PC-3 (cell line): ENCODE data around the gene EVI2A. TPM values are rescaled to one million over a fixed set of nuclear protein-coding genes. Genes with fewer than 3 reads are reported as not detected.

Experiments used
- ATAC-seq: fragments of 200-7000 bp; cut with Tn5 transposase; 2 replicates; pipeline ENCODE4 v1.9.1; 2020; ENCODE audit warnings: mild to moderate bottlenecking, moderate library complexity
- BruUV-seq: library from RNA; stranded (reverse); fragments of 400-500 nt; replicated peaks from 2 replicates; lab custom pipeline; 2021; lab: Mats Ljungman, UMichigan
- CTCF ChIA-PET: fragments of 300-600 bp; sonication (Branson Sonifier 250); formaldehyde crosslinking; loops from one replicate; lab custom pipeline; 2022; ENCODE audit warnings: antibody characterized with exemption; lab: Charles Lee
- POLR2A ChIA-PET: fragments of 300-600 bp; sonication (Branson Sonifier 250); formaldehyde crosslinking; loops from one replicate; lab custom pipeline; 2022; ENCODE audit warnings: antibody characterized with exemption; ENCODE audit not compliant: unreplicated experiment; lab: Charles Lee
- DNase-seq: peaks from one replicate; pipeline ENCODE4 v3.0.0-alpha.2; 2015
- H2AFZ ChIP-seq: fragments of 300-600 bp; sonication (generic); 2 replicates; pipeline ENCODE4 v1.6.0; 2016; ENCODE audit warnings: antibody characterized with exemption, low read length
- H3F3A ChIP-seq: fragments of 300-600 bp; sonication (generic); one replicate; pipeline ENCODE4 v1.6.0; 2017; ENCODE audit warnings: antibody characterized with exemption, low read length, control low read depth, mild to moderate bottlenecking; ENCODE audit not compliant: unreplicated experiment
- H3K27ac ChIP-seq: fragments of 300-600 bp; sonication (generic); 2 replicates; pipeline ENCODE4 v1.5.1; 2016; ENCODE audit warnings: mild to moderate bottlenecking, low read length
- H3K27me3 ChIP-seq: fragments of 300-600 bp; sonication (generic); 2 replicates; pipeline ENCODE4 v1.6.1; 2016; ENCODE audit warnings: low read length, mixed read lengths
- H3K36me3 ChIP-seq: fragments of 300-600 bp; sonication (generic); 2 replicates; pipeline ENCODE4 v1.6.1; 2016; ENCODE audit warnings: low read depth, mixed run types, low read length, mixed read lengths
- H3K4me1 ChIP-seq: fragments of 300-600 bp; sonication (generic); 2 replicates; pipeline ENCODE4 v1.5.1; 2016; ENCODE audit warnings: low read length; ENCODE audit not compliant: insufficient read depth
- H3K4me2 ChIP-seq: fragments of 300-600 bp; sonication (generic); 2 replicates; pipeline ENCODE4 v1.6.0; 2016; ENCODE audit warnings: low read length
- H3K4me3 ChIP-seq: fragments of 300-600 bp; sonication (generic); 2 replicates; pipeline ENCODE4 v1.5.1; 2016; ENCODE audit warnings: mild to moderate bottlenecking, low read length, mixed read lengths
- H3K79me2 ChIP-seq: fragments of 300-600 bp; sonication (generic); 2 replicates; pipeline ENCODE4 v1.6.1; 2017; ENCODE audit warnings: low read length, mixed read lengths
- H3K9ac ChIP-seq: fragments of 300-600 bp; sonication (generic); 2 replicates; pipeline ENCODE4 v1.6.0; 2016; ENCODE audit warnings: mild to moderate bottlenecking, low read length
- H3K9me2 ChIP-seq: fragments of 300-600 bp; sonication (generic); replicated peaks from 2 replicates; pipeline ENCODE4 v1.6.1; 2016; ENCODE audit warnings: mixed run types, low read length, mixed read lengths
- H3K9me3 ChIP-seq: fragments of 300-600 bp; sonication (generic); 2 replicates; pipeline ENCODE4 v1.6.1; 2016; ENCODE audit warnings: low read length, mixed read lengths
- H4K20me1 ChIP-seq: fragments of 300-600 bp; sonication (generic); 2 replicates; pipeline ENCODE4 v1.6.1; 2016; ENCODE audit warnings: low read length, mixed read lengths
- EZH2 ChIP-seq: fragments of 300-600 bp; sonication (generic); IDR thresholded peaks from one replicate; pipeline ENCODE4 v1.6.1; 2017; ENCODE audit warnings: antibody characterized with exemption, mild to moderate bottlenecking, low read length; ENCODE audit not compliant: unreplicated experiment
- EZH2phosphoT487 ChIP-seq: fragments of 300-600 bp; sonication (generic); IDR thresholded peaks from 2 replicates; pipeline ENCODE4 v1.6.1; 2018; ENCODE audit warnings: mild to moderate bottlenecking, antibody characterized with exemption, low read length, borderline replicate concordance
- intact Hi-C: fragments of 100-400 bp; cut with micrococcal nuclease; formaldehyde crosslinking; loops from 2 replicates; pipeline ENCODE4 v1.9.0; 2023
- total RNA-seq: library from RNA; depleted of rRNA; stranded (reverse); fragments of >200 nt; gene quantifications from 2 replicates; pipeline ENCODE4 v1.2.3, GENCODE V29; 2014
- TF ChIP-seq, protein P1 (sequence below): fragments of 300-600 bp; sonication (generic); conservative IDR thresholded peaks from 2 replicates; pipeline ENCODE4 v1.5.1; 2017; ENCODE audit warnings: antibody characterized with exemption, low read depth, mild to moderate bottlenecking, low read length

EVI2A gene
- total RNA-seq, 1 experiment from 2014 or later = not detected

DNA sequence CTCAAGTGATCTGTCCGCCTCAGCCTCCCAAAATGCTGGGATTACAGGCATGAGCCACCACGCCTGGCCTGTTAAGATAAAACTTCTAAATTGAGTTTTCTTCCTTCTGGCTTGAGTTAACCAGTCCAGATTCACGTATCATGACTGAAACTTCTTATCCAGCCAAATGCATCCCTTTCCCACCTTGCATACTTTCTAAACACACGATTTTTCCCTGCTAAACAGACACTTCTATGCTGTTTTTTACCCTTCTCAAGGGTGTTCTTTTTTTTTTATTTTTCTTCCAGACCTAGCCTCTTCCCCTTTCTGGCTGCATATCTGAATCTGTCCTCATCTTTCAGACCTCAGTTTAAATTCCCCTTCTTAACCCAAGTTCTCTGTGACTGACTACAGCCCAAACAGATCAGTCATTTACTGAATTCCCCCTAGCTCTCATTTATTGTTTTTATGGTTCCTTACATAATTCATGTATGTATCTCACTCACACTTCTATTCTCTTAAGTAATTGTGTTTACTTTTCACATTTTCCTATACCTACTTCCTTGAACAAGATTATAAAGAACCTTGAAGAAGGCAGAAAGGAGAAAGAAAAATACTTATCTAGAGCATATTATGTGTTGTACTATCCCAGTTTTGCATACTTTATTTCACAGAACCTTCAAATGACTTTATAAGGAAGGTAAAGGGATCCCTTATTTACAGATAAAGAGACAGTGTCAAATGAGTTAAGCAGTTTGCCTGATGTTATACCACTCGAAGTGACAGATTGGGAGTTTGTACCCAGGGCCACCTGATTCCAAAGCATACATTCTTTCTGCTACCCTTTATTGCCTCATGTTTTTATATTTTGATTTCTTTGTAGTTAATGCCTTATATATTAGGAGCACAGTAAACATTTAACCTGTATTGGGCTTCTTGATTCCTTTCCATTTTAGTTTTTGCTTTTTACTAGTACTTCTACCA, 12.8 kb downstream of the EVI2A start:
- no peaks in the 10 kb centered on the region for H3K36me3 ChIP-seq
- TF ChIP-seq EZH2 = no peak
- TF ChIP-seq, protein P1, sequence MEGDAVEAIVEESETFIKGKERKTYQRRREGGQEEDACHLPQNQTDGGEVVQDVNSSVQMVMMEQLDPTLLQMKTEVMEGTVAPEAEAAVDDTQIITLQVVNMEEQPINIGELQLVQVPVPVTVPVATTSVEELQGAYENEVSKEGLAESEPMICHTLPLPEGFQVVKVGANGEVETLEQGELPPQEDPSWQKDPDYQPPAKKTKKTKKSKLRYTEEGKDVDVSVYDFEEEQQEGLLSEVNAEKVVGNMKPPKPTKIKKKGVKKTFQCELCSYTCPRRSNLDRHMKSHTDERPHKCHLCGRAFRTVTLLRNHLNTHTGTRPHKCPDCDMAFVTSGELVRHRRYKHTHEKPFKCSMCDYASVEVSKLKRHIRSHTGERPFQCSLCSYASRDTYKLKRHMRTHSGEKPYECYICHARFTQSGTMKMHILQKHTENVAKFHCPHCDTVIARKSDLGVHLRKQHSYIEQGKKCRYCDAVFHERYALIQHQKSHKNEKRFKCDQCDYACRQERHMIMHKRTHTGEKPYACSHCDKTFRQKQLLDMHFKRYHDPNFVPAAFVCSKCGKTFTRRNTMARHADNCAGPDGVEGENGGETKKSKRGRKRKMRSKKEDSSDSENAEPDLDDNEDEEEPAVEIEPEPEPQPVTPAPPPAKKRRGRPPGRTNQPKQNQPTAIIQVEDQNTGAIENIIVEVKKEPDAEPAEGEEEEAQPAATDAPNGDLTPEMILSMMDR = no peak
- no peak for TF ChIP-seq EZH2phosphoT487
- intact Hi-C loops = loop anchor here (10.0 kb wide), 1 partner anchor 54 kb away; no protein-coding TSS in a partner anchor
- H3K9me2 ChIP-seq = no peaks in the 10 kb centered on the region
- H3K9me3 ChIP-seq = no peaks in the 10 kb centered on the region
- H2AFZ ChIP-seq = no peak overlapping the region
- no peak overlapping the region for H3K4me2 ChIP-seq
- H3K4me3 ChIP-seq = no peak overlapping the region
- no peaks in the 10 kb centered on the region for H3K79me2 ChIP-seq
- H3K27ac ChIP-seq = no peak overlapping the region
- no peaks in the 10 kb centered on the region for H3K27me3 ChIP-seq
- POLR2A ChIA-PET = interaction anchor here (0.6 kb wide), 1 partner anchor 47 kb away, joined by 3 read pairs; no protein-coding TSS in a partner anchor
- H3K9ac ChIP-seq = no peak overlapping the region
- no peaks in the 10 kb centered on the region for H4K20me1 ChIP-seq
- no peak for DNase-seq
- ATAC-seq = no peak
- H3F3A ChIP-seq = no peaks in the 10 kb centered on the region
- peaks cover 6% of the 10 kb centered on the region for H3K4me1 ChIP-seq
- no TSS peak for BruUV-seq
- CTCF ChIA-PET = no interaction called here

DNA sequence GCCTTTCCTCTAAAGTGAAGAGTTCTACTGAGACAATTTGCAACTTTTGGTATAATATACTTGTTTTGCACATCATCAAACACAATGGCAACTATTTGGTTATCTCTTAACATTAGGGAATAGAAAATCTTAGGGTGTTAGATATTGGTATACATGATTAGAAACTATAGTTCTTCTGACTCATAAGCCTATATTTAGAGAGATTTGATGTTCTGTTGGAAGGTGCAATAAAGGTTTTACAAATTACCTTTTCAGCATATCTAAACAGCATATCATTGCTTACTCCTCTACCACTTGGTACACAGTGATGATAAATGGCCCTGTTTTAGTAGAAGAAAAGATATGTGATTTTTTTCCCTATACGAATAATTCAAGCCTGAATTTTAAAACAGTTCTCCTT, 13.8 kb downstream of the EVI2A start:
- ChIA-PET POLR2A (no interaction called here), CTCF (no interaction called here)
- no peak for ATAC-seq
- H3K9me2 ChIP-seq = no peaks in the 10 kb centered on the region
- intact Hi-C loops = loop anchor here (10.0 kb wide), 1 partner anchor 53 kb away; no protein-coding TSS in a partner anchor
- no peaks in the 10 kb centered on the region for H3K79me2 ChIP-seq
- BruUV-seq = no TSS peak
- no peak overlapping the region for H3K9ac ChIP-seq
- no peak overlapping the region for H3K27ac ChIP-seq
- H4K20me1 ChIP-seq = no peaks in the 10 kb centered on the region
- H3K4me1 ChIP-seq = no peaks in the 10 kb centered on the region
- H3K9me3 ChIP-seq = no peaks in the 10 kb centered on the region
- no peak overlapping the region for H2AFZ ChIP-seq
- DNase-seq = no peak
- no peaks in the 10 kb centered on the region for H3K36me3 ChIP-seq
- H3F3A ChIP-seq = no peaks in the 10 kb centered on the region
- TF ChIP-seq EZH2 = no peak
- TF ChIP-seq, protein P1 = no peak
- TF ChIP-seq EZH2phosphoT487 = no peak
- no peak overlapping the region for H3K4me2 ChIP-seq
- no peak overlapping the region for H3K4me3 ChIP-seq
- H3K27me3 ChIP-seq = no peaks in the 10 kb centered on the region

DNA sequence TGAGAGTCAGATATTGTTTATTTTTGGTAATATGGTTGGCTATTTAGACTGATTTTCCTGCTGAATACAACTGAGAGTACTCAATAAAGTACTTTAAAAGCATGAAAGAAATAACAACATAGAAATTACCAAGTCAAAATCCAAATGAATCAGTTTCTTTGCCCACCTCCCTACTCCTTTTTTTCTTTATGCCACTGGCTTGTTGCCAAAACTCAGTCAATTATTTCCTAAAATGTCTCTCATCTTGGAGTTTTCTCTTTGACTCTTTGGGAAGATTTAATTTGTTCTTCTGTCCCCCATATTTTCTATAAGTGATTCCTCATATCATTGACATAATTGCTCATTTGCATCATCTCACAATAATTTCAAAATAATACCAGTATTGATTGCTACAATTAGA, 21.8 kb downstream of the EVI2A start:
- ATAC-seq = no peak
- CTCF ChIA-PET = no interaction called here
- H3K9me2 ChIP-seq = no peaks in the 10 kb centered on the region

More for the DNA sequence above, 21.8 kb downstream of the EVI2A start:
- H3K4me1 ChIP-seq = no peaks in the 10 kb centered on the region
- H3K36me3 ChIP-seq = no peaks in the 10 kb centered on the region
- H3K9ac ChIP-seq = no peak overlapping the region
- H2AFZ ChIP-seq = no peak overlapping the region
- H4K20me1 ChIP-seq = no peaks in the 10 kb centered on the region
- H3F3A ChIP-seq = no peaks in the 10 kb centered on the region
- POLR2A ChIA-PET = no interaction called here
- TF ChIP-seq, protein P1 = no peak
- TF ChIP-seq EZH2phosphoT487 (no peak), EZH2 (no peak)
- no peak overlapping the region for H3K27ac ChIP-seq
- H3K79me2 ChIP-seq = no peaks in the 10 kb centered on the region
- H3K4me3 ChIP-seq = no peak overlapping the region
- no peak overlapping the region for H3K4me2 ChIP-seq
- H3K9me3 ChIP-seq = no peaks in the 10 kb centered on the region
- intact Hi-C loops = loop anchor here (10.0 kb wide), 1 partner anchor 45 kb away; no protein-coding TSS in a partner anchor
- no TSS peak for BruUV-seq
- DNase-seq = no peak
- no peaks in the 10 kb centered on the region for H3K27me3 ChIP-seq
